GM10266 (cell line): ENCODE data around the gene ZNF823.

ENCODE experiments used
- DNase-seq: peaks from one replicate; pipeline ENCODE4 v3.0.0; 2012; ENCODE audit errors: extremely low spot score
- TF ChIP-seq, protein P1 (sequence below): IDR thresholded peaks from 2 replicates; pipeline ENCODE4 v1.5.1; 2012; ENCODE audit warnings: mild to moderate bottlenecking, low read depth; ENCODE audit not compliant: control insufficient read depth, insufficient read depth; ENCODE audit errors: missing control alignments

Gene ZNF823

DNA sequence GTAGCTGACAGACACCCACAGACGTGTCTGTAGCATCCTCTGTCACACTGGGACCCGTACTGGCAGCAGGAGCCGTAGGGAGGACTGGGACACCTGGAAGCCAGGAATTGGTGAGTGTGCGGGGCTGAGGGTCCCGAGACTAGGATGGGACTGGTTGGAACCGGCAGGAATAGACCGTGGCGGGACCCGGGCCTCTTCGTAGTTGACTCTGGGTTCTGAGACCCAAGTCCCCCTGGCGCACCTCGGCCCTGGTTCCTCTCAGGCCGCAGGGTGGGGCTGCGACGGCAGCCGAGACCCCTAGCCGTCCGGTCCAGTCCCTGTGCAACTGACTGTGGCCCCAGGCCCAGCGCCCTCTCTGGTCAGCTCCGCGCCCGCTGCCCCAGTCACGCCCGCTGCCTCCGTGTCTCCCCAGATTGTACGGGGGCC, 64.7 kb downstream of the ZNF823 start:
- no peak for DNase-seq
- TF ChIP-seq, protein P1, sequence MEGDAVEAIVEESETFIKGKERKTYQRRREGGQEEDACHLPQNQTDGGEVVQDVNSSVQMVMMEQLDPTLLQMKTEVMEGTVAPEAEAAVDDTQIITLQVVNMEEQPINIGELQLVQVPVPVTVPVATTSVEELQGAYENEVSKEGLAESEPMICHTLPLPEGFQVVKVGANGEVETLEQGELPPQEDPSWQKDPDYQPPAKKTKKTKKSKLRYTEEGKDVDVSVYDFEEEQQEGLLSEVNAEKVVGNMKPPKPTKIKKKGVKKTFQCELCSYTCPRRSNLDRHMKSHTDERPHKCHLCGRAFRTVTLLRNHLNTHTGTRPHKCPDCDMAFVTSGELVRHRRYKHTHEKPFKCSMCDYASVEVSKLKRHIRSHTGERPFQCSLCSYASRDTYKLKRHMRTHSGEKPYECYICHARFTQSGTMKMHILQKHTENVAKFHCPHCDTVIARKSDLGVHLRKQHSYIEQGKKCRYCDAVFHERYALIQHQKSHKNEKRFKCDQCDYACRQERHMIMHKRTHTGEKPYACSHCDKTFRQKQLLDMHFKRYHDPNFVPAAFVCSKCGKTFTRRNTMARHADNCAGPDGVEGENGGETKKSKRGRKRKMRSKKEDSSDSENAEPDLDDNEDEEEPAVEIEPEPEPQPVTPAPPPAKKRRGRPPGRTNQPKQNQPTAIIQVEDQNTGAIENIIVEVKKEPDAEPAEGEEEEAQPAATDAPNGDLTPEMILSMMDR: no peak

DNA sequence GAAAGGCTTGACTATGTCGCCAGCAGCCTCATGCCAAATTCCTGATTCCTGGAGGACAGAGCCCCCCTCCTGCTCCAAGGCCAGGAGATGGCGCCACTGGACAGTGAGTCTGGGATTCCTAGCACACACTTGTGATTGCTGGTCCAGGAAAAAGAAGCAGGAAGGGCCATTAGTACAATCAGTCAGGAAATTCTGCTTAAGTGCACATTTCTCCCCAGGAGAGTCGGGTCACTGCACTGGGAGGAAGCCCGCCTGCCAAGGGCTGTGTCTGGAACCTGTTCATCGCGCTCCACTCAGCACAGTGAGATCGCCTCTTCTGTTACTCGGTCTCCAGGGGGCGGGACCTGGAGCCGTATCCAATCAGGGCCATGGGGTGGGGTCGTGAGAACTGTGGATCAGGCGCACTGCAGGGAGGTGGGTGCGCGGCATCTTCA, 65.1 kb downstream of the ZNF823 start:
- DNase-seq: peak; percentile 35
- TF ChIP-seq, protein P1: peak; percentile 36
